RWPE2 (cell line): Measurements from ENCODE around the gene FMN1.

Experiments used
- ATAC-seq: fragments of 200-7000 bp; cut with Tn5 transposase; 3 replicates; pipeline ENCODE4 v1.9.1; 2021; ENCODE audit warnings: low read depth
- DNase-seq: peaks from one replicate; pipeline ENCODE4 v3.0.0-alpha.2; 2020; ENCODE audit warnings: low spot score
- H3K27ac ChIP-seq: fragments of 450-650 bp; 2 replicates; pipeline ENCODE4 v1.5.1; 2017; ENCODE audit warnings: mild to moderate bottlenecking; ENCODE audit not compliant: poor library complexity, severe bottlenecking
- H3K27me3 ChIP-seq: fragments of 250-450 bp; sonication (Bioruptor Pico); 2 replicates; pipeline ENCODE4 v1.5.1; 2021; ENCODE audit warnings: mild to moderate bottlenecking, moderate library complexity; ENCODE audit not compliant: insufficient read depth, poor library complexity, severe bottlenecking
- H3K36me3 ChIP-seq: fragments of 250-450 bp; sonication (Bioruptor Pico); 2 replicates; pipeline ENCODE4 v1.5.1; 2020; ENCODE audit warnings: low read depth, mild to moderate bottlenecking, moderate library complexity
- H3K4me1 ChIP-seq: fragments of 250-450 bp; sonication (Bioruptor Pico); 2 replicates; pipeline ENCODE4 v1.5.1; 2021; ENCODE audit warnings: mild to moderate bottlenecking, moderate library complexity; ENCODE audit not compliant: insufficient read depth, poor library complexity, severe bottlenecking
- H3K4me3 ChIP-seq: fragments of 250-450 bp; sonication (Bioruptor Pico); 2 replicates; pipeline ENCODE4 v1.5.1; 2021; ENCODE audit warnings: mild to moderate bottlenecking, moderate library complexity; ENCODE audit not compliant: severe bottlenecking
- H3K9me3 ChIP-seq: fragments of 250-450 bp; sonication (Bioruptor Pico); 2 replicates; pipeline ENCODE4 v1.5.1; 2021; ENCODE audit warnings: mild to moderate bottlenecking, moderate library complexity; ENCODE audit not compliant: severe bottlenecking
- TF ChIP-seq, protein P1 (sequence below): fragments of 450-650 bp; IDR thresholded peaks from one replicate; pipeline ENCODE4 v1.5.1; 2017; ENCODE audit warnings: mild to moderate bottlenecking, moderate library complexity; ENCODE audit not compliant: poor library complexity, severe bottlenecking

Gene FMN1

DNA sequence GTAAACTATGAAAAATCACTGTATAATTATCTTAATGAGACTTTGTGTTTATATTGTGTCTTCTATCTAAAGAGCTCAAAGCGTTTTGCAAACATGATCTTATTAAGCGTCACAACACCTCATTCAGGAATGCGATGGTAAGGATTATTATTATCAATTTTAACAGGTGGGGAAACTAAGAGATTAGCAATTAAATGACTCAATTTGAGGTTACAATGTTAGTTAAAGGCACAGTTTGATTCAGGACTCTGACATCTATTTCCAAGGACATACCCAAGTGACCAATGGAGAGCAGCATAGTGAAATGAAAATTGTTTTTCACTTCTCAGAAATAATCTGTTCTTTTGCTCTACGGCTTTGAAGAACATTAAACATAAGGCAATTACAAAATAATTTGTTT, 74.6 kb downstream of the FMN1 start:
- Histone ChIP-seq H3K4me3 (no peak overlapping the region), H3K9me3 (no peaks in the 10 kb centered on the region), H3K4me1 (no peaks in the 10 kb centered on the region), H3K27ac (no peak overlapping the region), H3K27me3 (no peaks in the 10 kb centered on the region), H3K36me3 (no peaks in the 10 kb centered on the region)
- ATAC-seq (no peak), DNase-seq (no peak)
- TF ChIP-seq, protein P1, sequence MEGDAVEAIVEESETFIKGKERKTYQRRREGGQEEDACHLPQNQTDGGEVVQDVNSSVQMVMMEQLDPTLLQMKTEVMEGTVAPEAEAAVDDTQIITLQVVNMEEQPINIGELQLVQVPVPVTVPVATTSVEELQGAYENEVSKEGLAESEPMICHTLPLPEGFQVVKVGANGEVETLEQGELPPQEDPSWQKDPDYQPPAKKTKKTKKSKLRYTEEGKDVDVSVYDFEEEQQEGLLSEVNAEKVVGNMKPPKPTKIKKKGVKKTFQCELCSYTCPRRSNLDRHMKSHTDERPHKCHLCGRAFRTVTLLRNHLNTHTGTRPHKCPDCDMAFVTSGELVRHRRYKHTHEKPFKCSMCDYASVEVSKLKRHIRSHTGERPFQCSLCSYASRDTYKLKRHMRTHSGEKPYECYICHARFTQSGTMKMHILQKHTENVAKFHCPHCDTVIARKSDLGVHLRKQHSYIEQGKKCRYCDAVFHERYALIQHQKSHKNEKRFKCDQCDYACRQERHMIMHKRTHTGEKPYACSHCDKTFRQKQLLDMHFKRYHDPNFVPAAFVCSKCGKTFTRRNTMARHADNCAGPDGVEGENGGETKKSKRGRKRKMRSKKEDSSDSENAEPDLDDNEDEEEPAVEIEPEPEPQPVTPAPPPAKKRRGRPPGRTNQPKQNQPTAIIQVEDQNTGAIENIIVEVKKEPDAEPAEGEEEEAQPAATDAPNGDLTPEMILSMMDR: no peak

DNA sequence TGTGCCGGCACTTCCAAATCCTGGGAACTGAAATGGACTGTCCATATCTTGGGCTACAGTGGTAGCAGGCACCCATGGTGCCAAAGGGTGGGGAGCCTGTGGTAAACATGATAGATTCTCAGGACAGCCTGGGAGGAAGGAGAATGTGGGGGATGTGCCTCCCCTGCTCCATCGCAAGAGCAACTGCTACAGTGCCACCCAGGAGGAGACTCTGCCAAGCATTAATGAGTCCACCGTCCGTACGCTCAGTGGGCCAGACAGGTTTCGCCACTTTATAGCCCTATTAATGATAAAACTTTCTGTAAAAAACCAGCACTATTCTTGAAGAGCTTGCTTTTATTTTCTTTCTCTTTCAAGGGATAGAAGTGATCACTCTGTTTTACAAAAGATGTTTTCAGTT, 75.2 kb downstream of the FMN1 start:
- no peaks in the 10 kb centered on the region for H3K36me3 ChIP-seq
- H3K9me3 ChIP-seq: no peaks in the 10 kb centered on the region
- H3K27me3 ChIP-seq: no peaks in the 10 kb centered on the region
- TF ChIP-seq, protein P1: no peak
- H3K4me1 ChIP-seq: no peaks in the 10 kb centered on the region
- no peak for ATAC-seq
- no peak overlapping the region for H3K27ac ChIP-seq
- no peak overlapping the region for H3K4me3 ChIP-seq
- DNase-seq: no peak

DNA sequence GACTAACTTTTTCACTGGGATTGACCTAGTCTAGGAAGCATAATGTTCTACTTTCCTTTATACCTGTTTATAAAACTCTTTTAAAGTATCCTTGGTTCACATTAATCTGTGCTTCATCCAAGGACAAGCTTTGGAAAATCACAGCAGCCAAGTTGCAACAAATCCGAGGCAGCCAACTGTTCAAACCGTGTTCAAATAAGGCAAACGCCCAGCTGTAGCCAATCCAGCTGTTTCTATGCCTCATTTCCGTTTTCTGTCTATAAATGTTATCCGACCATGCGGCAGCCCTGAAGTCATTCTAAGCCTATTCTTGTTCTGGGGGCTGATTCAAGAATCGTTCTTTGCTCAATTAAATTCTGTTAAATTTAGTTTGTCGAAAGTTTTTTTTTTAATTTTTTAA, 78.3 kb downstream of the FMN1 start:
- TF ChIP-seq, protein P1: no peak
- Histone ChIP-seq H3K36me3 (no peaks in the 10 kb centered on the region), H3K27ac (no peak overlapping the region), H3K4me3 (no peak overlapping the region), H3K9me3 (no peaks in the 10 kb centered on the region), H3K27me3 (no peaks in the 10 kb centered on the region), H3K4me1 (no peaks in the 10 kb centered on the region)
- ATAC-seq: no peak
- DNase-seq: no peak

DNA sequence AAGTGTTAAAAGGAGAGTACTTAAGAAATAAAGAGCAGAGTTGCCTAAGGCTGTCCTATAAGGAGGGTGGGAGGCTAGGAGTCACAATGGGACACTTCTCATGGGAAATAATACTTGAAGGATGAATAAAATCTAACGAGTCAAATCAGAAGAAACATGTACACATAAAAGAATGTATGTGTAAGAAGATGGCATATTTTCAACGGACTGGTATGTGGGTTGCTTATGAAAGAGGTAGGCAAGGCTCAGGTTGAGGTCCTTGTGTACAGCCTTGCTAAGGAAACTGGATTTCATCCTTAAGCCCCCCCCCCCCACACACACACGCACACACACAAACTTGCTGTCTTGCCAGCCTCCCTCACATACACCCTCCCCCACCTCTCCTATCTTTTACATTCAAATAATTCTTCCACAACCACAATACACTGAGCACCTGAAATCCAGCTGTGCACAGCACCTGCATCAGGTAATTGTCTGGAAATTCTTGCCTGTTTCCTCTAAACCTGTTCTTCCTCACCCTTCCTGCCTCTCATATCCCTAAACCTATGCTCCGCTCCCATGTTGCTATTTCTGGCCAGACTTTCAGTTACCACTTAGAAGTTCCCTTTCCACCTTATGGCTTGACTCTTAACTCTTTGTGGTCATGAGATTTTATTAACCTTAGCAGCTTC, 79.2 kb downstream of the FMN1 start:
- Histone ChIP-seq H3K27ac (no peak overlapping the region), H3K27me3 (no peaks in the 10 kb centered on the region), H3K9me3 (no peaks in the 10 kb centered on the region), H3K36me3 (no peaks in the 10 kb centered on the region), H3K4me1 (peaks cover 5% of the 10 kb centered on the region), H3K4me3 (no peak overlapping the region)
- TF ChIP-seq, protein P1: no peak
- DNase-seq: no peak
- no peak for ATAC-seq

DNA sequence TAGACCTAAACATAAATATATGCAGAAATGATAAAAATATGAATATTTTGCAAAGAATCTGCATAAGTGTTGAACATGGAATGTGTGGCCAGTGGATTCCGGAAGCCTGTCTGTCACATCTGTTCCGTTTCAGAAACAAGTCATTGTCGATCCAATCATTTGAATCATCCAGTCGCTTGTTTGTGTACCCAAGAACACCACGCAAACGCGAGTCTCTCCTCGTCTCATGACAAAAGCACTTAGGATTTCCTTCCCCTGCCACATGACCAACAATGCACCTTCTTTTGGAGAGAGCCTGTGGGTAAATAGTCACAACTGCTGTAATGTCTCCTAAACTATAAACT, 80.2 kb downstream of the FMN1 start:
- Histone ChIP-seq H3K27me3 (no peaks in the 10 kb centered on the region), H3K27ac (no peak overlapping the region)

More for the DNA sequence above, 80.2 kb downstream of the FMN1 start:
- TF ChIP-seq, protein P1: no peak
- DNase-seq: no peak
- peaks cover 5% of the 10 kb centered on the region for H3K4me1 ChIP-seq
- no peak for ATAC-seq
- no peaks in the 10 kb centered on the region for H3K9me3 ChIP-seq
- H3K4me3 ChIP-seq: no peak overlapping the region
- H3K36me3 ChIP-seq: no peaks in the 10 kb centered on the region
